ENCODE data around the gene SPHK2. TPM values are rescaled to one million over a fixed set of nuclear protein-coding genes. Genes with fewer than 3 reads are reported as not detected.

The SPHK2 gene
- total RNA-seq, 1 donor from 2014 or later: 36.4 TPM

GRCh38 chr19:48613024-48613851, 6.1 kb upstream of the SPHK2 start:
- Mint-ChIP-seq H3K4me1 (peaks cover 15% of the 10 kb centered on the region), H3K36me3 (ENCODE audit: low read depth) (peaks cover 43% of the 10 kb centered on the region), H3K27me3 (no peaks in the 10 kb centered on the region), H3K4me3 (no peak overlapping the region), H3K27ac (peak overlapping the region; percentile 34), H3K9me3 (no peaks in the 10 kb centered on the region)
- intact Hi-C loops (cut with micrococcal nuclease): no loop called here
- DNase-seq: no peak

DNA sequence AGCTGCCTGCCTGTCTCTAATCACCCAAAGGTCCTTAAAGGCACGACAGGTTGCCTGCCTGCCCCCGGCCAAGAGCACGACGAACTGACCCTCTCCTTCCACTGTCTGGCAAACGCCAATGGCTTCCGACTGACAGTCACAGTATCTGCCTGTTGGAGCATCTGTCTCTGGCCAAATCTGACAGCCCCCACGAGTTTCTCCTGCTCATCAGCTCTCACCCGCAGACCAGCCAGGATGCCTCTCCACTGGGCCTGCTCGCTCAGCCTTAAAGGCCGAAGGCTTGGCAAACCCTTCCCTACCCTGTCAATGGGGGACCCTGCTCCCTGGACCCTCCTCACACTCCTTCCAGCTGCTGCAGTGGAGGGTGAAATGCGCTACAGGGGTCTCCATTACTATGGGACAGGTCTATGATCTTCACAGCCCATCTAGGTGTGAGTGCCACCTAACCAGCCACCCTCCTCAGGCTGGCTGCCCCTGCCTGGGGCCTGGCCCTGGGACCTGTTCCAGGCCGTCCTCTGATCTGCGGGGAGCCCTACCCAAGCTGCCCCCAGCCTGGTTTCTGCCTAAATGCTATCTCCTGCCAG, 5.4 kb upstream of the SPHK2 start:
- Mint-ChIP-seq H3K27ac (peak overlapping the region; percentile 34), H3K36me3 (ENCODE audit: low read depth) (peaks cover 50% of the 10 kb centered on the region), H3K27me3 (no peaks in the 10 kb centered on the region), H3K4me1 (peaks cover 13% of the 10 kb centered on the region), H3K9me3 (no peaks in the 10 kb centered on the region), H3K4me3 (no peak overlapping the region)
- intact Hi-C loops (cut with micrococcal nuclease): no loop called here
- DNase-seq: no peak

DNA sequence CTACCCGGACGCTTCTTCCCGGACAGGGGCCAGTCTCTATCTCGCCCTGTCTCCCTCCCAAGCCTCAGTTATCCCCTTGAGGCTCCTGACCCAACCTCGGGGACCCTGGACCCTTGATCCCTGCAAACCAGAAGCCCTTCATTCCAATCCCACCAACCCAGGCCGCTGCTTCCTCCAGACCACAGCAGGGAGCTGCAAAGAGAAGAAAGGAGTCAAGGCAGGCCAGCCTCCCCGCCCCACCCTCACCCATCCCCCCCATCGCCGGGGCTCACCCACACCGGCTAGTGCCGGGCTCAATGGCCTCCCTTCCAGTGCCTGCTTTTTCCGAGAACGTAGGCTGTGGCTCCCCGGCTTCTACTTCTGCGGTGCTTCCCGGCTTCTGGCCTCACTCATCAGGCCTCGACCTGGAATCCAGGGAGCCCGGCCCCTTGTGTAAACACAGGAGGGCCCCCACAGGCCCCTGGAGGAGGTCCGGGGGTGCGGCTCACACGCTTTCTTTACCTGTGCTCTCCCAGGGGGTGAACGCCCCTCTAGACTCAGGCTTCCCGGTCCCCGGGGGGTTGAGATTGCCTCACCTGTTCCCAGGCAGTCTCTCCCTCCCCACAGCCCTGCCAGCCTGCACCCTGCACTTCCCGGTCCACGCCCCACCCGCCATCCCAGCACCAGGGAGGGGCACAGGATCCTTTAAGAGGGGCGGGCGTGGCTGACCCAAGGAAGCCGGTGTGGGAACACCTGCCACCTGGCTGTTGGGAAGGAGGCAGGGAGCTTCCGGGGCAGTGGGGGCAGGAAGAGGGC, 4.7 kb upstream of the SPHK2 start, which contains the start of gene FAM83E:
Gene FAM83E, minus strand, starts transcription at position 641 of the 795 bp plus-strand sequence. CDS start 1,704 bp downstream, outside the sequence.
- no peak for DNase-seq
- H3K9me3 Mint-ChIP-seq: no peaks in the 10 kb centered on the region
- intact Hi-C loops (cut with micrococcal nuclease): no loop called here
- H3K4me3 Mint-ChIP-seq: peak within 1 kb of the TSS; percentile 30
- peaks cover 15% of the 10 kb centered on the region for H3K4me1 Mint-ChIP-seq
- peaks cover 54% of the 10 kb centered on the region for H3K36me3 Mint-ChIP-seq (ENCODE audit: low read depth)
- no peaks in the 10 kb centered on the region for H3K27me3 Mint-ChIP-seq
- H3K27ac Mint-ChIP-seq: no peak within 1 kb of the TSS

DNA sequence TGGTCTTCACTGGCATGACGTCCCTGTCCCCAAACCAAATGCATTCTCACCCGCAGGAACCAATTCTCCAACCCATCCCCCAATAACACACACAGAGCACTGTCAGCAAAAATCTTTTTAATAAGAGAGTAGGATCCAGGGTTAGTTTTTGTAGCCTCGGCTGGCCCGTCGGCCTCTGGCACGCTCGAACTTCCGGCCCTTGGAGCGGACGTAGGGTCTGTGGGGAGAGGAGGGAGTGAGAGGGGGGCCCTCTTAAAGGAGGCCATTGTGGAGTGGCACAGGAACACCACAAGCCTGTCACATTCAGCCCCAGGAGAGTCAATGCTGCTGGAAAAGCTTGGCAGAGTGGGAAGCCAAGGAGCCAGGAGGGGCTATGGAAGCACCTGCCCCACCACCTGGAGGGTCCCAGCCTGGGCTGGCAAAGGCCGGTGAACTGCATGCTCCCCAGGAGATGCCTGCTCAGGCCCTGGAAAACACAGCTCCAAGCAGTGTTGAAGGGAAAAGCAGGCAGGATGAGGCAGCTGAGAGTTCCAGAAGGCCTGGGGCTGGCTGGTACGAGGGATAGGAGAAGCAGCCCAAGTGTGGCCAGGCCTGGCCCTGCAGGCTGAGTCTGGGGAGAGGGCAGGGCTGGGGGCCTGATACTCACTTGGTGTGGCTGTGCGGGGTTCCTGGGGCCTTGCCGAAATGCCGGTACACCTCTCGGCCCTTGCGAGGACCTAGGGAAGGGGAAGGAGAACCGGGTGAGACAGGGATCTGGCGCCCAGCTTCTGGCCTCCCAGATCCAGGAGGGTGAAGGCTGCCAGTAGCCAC, 3.9 kb upstream of the SPHK2 start:
- Mint-ChIP-seq H3K27ac (no peak overlapping the region), H3K9me3 (no peaks in the 10 kb centered on the region)

DNA sequence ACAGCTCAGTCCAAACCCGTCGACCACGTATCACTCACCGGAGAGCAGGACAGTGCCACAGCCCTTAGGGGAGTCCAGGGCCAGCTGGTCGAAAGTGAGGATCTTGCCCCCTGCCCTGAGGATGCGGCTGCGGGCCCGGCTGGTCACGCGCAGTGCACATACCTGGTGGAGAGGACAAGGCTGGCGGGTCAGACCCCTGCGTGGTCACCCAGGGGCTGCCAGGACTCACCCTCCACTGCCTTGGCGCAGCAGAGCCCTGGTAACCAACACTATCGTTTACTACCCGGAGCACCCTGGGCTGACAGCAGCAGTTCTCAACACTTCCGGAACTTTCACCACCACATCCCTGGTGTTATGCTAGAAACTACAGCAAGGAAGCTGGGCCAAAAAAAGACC, 3.3 kb upstream of the SPHK2 start:
- intact Hi-C loops (cut with micrococcal nuclease): no loop called here
- H3K36me3 Mint-ChIP-seq (ENCODE audit: low read depth): peaks cover 58% of the 10 kb centered on the region
- no peaks in the 10 kb centered on the region for H3K27me3 Mint-ChIP-seq
- H3K9me3 Mint-ChIP-seq: no peaks in the 10 kb centered on the region
- H3K4me3 Mint-ChIP-seq: peak overlapping the region; percentile 91
- DNase-seq: no peak
- peak overlapping the region; percentile 98 for H3K27ac Mint-ChIP-seq
- peaks cover 21% of the 10 kb centered on the region for H3K4me1 Mint-ChIP-seq

More for the DNA sequence above, 3.9 kb upstream of the SPHK2 start:
- H3K4me1 Mint-ChIP-seq: peaks cover 21% of the 10 kb centered on the region
- no peak for DNase-seq
- no peaks in the 10 kb centered on the region for H3K27me3 Mint-ChIP-seq
- intact Hi-C loops (cut with micrococcal nuclease): no loop called here
- peaks cover 58% of the 10 kb centered on the region for H3K36me3 Mint-ChIP-seq (ENCODE audit: low read depth)
- H3K4me3 Mint-ChIP-seq: peak overlapping the region; percentile 30

- Mint-ChIP-seq H3K4me3 (peak overlapping the region; percentile 91), H3K4me1 (peaks cover 24% of the 10 kb centered on the region), H3K9me3 (no peaks in the 10 kb centered on the region), H3K27me3 (no peaks in the 10 kb centered on the region), H3K36me3 (ENCODE audit: low read depth) (peaks cover 61% of the 10 kb centered on the region), H3K27ac (peak overlapping the region; percentile 98)
- intact Hi-C loops (cut with micrococcal nuclease): no loop called here
- DNase-seq: no peak
Observed at GRCh38 chr19:48616491-48617056, 2.7 kb upstream of the SPHK2 start.

DNA sequence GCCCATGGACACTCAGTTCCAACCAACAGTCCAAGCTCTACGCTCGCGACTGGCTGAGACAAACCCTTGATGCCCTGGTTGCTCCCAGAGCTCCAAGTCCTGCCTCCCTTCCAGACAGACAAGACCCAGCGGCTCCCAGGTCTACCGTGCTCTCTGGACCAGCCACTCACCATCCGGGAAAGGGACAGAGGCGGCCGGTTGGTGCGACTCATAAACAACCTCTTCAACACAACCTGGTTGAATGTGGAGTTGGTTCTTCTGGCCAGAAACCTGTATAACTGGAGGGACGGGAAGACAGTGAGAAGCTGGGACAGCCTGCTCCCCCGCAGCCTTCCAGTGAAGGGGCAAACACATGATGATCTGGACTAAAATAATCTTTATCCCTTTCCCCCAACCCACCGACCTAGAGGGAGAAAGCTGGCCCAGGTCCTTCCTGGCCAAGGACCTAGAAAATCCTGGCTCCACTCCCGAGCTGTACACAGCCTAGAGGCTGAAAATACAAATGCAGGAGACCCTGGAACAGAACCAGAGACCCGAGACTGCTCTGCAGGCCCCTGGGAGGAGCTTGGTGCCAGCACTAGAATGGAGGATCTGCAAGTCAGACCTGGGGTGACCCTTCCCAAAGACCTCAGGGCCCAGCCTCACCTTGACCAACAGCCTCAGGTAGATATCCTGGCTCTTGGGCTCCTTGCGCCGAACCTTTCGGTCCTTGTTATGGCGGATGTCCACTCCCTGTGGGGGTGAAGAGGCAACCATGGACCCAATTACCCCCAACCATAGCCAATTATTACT, 2.0 kb upstream of the SPHK2 start:
- no peaks in the 10 kb centered on the region for H3K9me3 Mint-ChIP-seq
- intact Hi-C loops (cut with micrococcal nuclease): no loop called here

GRCh38 chr19:48618278-48618915, 909 bp upstream of the SPHK2 start:
- peaks cover 31% of the 10 kb centered on the region for H3K4me1 Mint-ChIP-seq
- H3K9me3 Mint-ChIP-seq: no peaks in the 10 kb centered on the region
- intact Hi-C loops (cut with micrococcal nuclease): no loop called here
- peak overlapping the region; percentile 98 for H3K27ac Mint-ChIP-seq
- no peaks in the 10 kb centered on the region for H3K27me3 Mint-ChIP-seq
- peak overlapping the region; percentile 91 for H3K4me3 Mint-ChIP-seq
- peaks cover 68% of the 10 kb centered on the region for H3K36me3 Mint-ChIP-seq (ENCODE audit: low read depth)
- peak; percentile 64 for DNase-seq

More for the DNA sequence above, 2.0 kb upstream of the SPHK2 start:
- Mint-ChIP-seq H3K4me3 (peak overlapping the region; percentile 91), H3K27me3 (no peaks in the 10 kb centered on the region), H3K27ac (peak overlapping the region; percentile 98), H3K36me3 (ENCODE audit: low read depth) (peaks cover 63% of the 10 kb centered on the region), H3K4me1 (peaks cover 28% of the 10 kb centered on the region)
- DNase-seq: no peak

GRCh38 chr19:48619692-48620585, 633 bp downstream of the SPHK2 start:
- peak; percentile 64 for DNase-seq
- Mint-ChIP-seq H3K4me1 (peaks cover 43% of the 10 kb centered on the region), H3K36me3 (ENCODE audit: low read depth) (peaks cover 63% of the 10 kb centered on the region), H3K9me3 (no peaks in the 10 kb centered on the region), H3K4me3 (peak overlapping the region; percentile 91), H3K27ac (peak overlapping the region; percentile 98), H3K27me3 (no peaks in the 10 kb centered on the region)
- intact Hi-C loops (cut with micrococcal nuclease): loop anchor here (1.0 kb wide), 2 partner anchors 14 to 18 kb away; no protein-coding TSS in a partner anchor

DNA sequence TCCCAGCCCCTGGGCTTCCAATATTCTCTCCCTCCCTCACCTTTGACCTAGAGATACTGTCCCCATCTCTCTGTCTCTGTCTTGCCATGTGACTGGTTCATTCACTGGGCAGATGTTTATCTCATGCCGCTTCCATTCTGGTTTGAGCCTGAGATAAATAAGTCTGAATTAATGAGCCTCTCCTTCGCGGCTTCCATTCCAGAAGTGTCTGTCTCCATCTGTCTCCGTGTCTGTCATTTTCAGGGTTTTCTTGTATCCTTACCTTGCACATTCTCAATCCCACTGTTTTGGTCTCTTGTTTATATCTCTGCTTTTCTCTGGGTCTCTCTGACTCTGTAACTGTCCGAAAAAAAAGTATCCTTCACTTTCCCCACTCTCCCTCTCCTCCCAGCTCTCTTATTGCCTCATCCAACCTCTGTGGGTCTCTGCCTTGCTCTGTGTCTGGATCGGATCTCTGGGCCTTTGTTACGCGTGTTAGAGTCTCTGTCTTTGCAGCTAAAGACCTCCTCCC, 4.3 kb downstream of the SPHK2 start:
- Mint-ChIP-seq H3K4me1 (peaks cover 39% of the 10 kb centered on the region), H3K9me3 (no peaks in the 10 kb centered on the region), H3K27me3 (no peaks in the 10 kb centered on the region), H3K27ac (peak overlapping the region; percentile 97), H3K36me3 (ENCODE audit: low read depth) (peaks cover 34% of the 10 kb centered on the region), H3K4me3 (peak overlapping the region; percentile 86)
- DNase-seq: peak; percentile 61
- intact Hi-C loops (cut with micrococcal nuclease): loop anchor here (1.0 kb wide), 1 partner anchor 11 kb away; no protein-coding TSS in a partner anchor

DNA sequence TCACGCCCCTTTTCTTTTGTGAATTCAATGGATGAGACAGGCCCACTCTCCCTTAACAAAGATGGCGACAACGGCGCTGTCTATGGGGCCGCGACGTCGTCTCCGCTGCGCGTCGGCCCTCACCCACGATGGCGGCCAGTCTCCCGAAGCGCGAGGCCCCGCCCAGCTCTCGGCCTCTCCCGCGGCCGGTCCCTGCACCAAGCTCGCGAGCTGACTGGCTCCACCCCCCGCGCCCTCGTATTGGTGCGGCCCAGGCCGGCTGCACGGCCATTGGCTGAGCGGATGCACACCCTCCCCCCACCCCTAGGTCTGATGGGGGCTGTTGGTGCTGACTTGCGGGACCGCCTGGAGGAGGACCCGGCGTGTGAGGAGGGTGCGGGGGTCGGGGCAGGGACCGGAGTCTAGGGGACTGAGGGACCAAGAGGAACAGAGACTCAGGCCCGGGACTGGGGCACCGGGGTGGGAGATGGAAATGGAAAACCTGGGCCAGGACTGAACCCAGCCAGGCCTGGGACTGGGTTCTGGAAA, 4.8 kb downstream of the SPHK2 start:
- Mint-ChIP-seq H3K27ac (peak overlapping the region; percentile 97), H3K9me3 (no peaks in the 10 kb centered on the region), H3K4me1 (peaks cover 38% of the 10 kb centered on the region), H3K27me3 (no peaks in the 10 kb centered on the region), H3K4me3 (peak overlapping the region; percentile 86), H3K36me3 (ENCODE audit: low read depth) (peaks cover 29% of the 10 kb centered on the region)
- peak; percentile 99 for DNase-seq
- intact Hi-C loops (cut with micrococcal nuclease): loop anchor here (1.0 kb wide), 1 partner anchor 10 kb away; no protein-coding TSS in a partner anchor

Measured in activated CD4-positive, alpha-beta T cell treated with anti-CD3 and anti-CD28 coated beads, Interleukin-2, amount 10 ng/mL, durations not matched to agents 24 days and 14 days (primary cell).